HL-60 (cell line): ENCODE measurements around the gene EPHX1.

ENCODE experiments used
- GABPA ChIP-seq: IDR thresholded peaks from 2 replicates; pipeline ENCODE4 v1.6.1; 2012; ENCODE audit warnings: low read depth
- TF ChIP-seq, protein P1 (sequence below): IDR thresholded peaks from one replicate; pipeline ENCODE4 v1.5.1; 2011; ENCODE audit warnings: low read length, control low read depth, inconsistent platforms; ENCODE audit not compliant: insufficient read depth

DNA sequence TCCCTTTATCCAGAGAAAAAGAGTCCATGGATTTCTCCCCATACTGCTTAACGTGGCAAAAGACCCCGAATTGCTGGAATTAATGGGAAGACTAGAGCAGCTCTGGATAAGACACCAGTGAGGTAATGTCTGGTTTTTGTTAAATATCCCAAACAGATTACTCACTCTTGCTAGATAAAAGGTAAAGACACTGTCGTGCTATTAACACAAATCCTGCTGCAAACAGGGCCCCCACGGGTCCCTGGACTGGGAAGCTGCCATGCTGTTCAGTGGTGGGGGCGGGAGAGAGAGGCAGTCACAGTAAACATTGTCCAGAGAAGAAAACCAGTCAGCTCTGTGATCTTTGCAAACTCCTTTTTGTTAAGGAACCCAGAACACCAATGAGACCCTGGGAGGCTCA, 47.5 kb upstream of the EPHX1 start:
- TF ChIP-seq, protein P1, sequence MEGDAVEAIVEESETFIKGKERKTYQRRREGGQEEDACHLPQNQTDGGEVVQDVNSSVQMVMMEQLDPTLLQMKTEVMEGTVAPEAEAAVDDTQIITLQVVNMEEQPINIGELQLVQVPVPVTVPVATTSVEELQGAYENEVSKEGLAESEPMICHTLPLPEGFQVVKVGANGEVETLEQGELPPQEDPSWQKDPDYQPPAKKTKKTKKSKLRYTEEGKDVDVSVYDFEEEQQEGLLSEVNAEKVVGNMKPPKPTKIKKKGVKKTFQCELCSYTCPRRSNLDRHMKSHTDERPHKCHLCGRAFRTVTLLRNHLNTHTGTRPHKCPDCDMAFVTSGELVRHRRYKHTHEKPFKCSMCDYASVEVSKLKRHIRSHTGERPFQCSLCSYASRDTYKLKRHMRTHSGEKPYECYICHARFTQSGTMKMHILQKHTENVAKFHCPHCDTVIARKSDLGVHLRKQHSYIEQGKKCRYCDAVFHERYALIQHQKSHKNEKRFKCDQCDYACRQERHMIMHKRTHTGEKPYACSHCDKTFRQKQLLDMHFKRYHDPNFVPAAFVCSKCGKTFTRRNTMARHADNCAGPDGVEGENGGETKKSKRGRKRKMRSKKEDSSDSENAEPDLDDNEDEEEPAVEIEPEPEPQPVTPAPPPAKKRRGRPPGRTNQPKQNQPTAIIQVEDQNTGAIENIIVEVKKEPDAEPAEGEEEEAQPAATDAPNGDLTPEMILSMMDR: no peak
- no peak for TF ChIP-seq GABPA
